Stomach (tissue), 9 donors: ENCODE data around the gene FBXL14. TPM values are rescaled to one million over a fixed set of nuclear protein-coding genes. Genes with fewer than 3 reads are reported as not detected.
A peak's percentile ranks its signal among the peaks of the same experiment; 100 is the strongest.
"Not testable (repeated sequence)": the region's sequence is repeated elsewhere in the genome, so short reads cannot be mapped to it uniquely, and the experiment has no call there.

Source experiments
- DNase-seq, 2 donors: peaks; one replicate each; pipeline versions ENCODE4 v3.0.0 to v3.0.0-alpha.2; 2013 to 2019
- H3K27ac ChIP-seq, 5 donors: fragments of 200-600 bp in 4 of 5; sonication (generic) in 4 of 5; one replicate each; pipeline ENCODE4 v1.5.1; 2013 to 2019; ENCODE audit warnings: mild to moderate bottlenecking in 1 of 5, moderate library complexity in 1 of 5
- H3K27me3 ChIP-seq, 3 donors: fragments of 200-600 bp; sonication (generic); one replicate each; pipeline ENCODE4 v1.5.1; 2017 to 2019; ENCODE audit warnings: mixed run types in 1 of 3
- H3K36me3 ChIP-seq, 4 donors: fragments of 200-600 bp; sonication (generic); 1 replicate in 3 of 4; 2 replicates in 1 of 4; pipeline ENCODE4 v1.5.1; 2016 to 2019
- H3K4me1 ChIP-seq, 4 donors: fragments of 200-600 bp; sonication (generic); one replicate each; pipeline ENCODE4 v1.5.1; 2016 to 2019
- H3K4me3 ChIP-seq, 4 donors: fragments of 200-600 bp; sonication (generic) in 3 of 4; one replicate each; pipeline ENCODE4 v1.5.1; 2016 to 2019; ENCODE audit warnings: mild to moderate bottlenecking in 1 of 4
- H3K9me3 ChIP-seq, 4 donors: fragments of 200-600 bp; sonication (generic); one replicate each; pipeline ENCODE4 v1.5.1; 2016 to 2019
- EP300 ChIP-seq: sonication (generic); formaldehyde crosslinking; IDR thresholded peaks from one replicate; pipeline ENCODE4 v1.6.1; 2017; ENCODE audit warnings: antibody characterized with exemption
- POLR2A ChIP-seq, 4 donors: fragments of 450-650 bp; IDR thresholded peaks; one replicate each; pipeline ENCODE4 v1.6.1; 2016; ENCODE audit warnings: antibody characterized with exemption in 4 of 4, control low read depth in 2 of 4, mild to moderate bottlenecking in 1 of 4, moderate library complexity in 1 of 4
- POLR2AphosphoS5 ChIP-seq, 3 donors: sonication (generic); formaldehyde crosslinking; IDR thresholded peaks; one replicate each; pipeline ENCODE4 v1.6.1; 2016; ENCODE audit warnings: antibody characterized with exemption in 3 of 3
- WGBS, 5 donors: extraction: QIAGEN DNeasy Blood & Tissue Kit in 3 of 5; methylation state at CpG; one replicate each; pipeline versions ENCODE4 v1.1.5 to v1.1.7; 2013 to 2018; 5-methylcytosine and 5-hydroxymethylcytosine counted together
- intact Hi-C: fragments of 100-400 bp; cut with DNase I; formaldehyde crosslinking; loops from one replicate; pipeline ENCODE4 v1.15.1; 2023; ENCODE audit warnings: low total_unique reads
- polyA plus RNA-seq, 3 donors: library from polyadenylated mRNA; stranded (reverse); fragments of 200-250 nt; gene quantifications; one replicate each; pipeline ENCODE4 v1.2.3, GENCODE V29; 2013
- total RNA-seq, 5 donors: library from RNA; depleted of rRNA; stranded (reverse); fragments of >200 nt; gene quantifications; one replicate each; pipeline versions ENCODE4 v1.1.0 to v1.2.3, GENCODE V29; 2014 to 2016
- TF ChIP-seq, protein P1 (sequence below), 7 experiments: fragments of 450-650 bp in 4 of 7; fragments of 200-600 bp in 3 of 7; sonication (generic) in 3 of 7; IDR thresholded peaks; one replicate each; pipeline ENCODE4 v1.5.1; 2016 to 2019; ENCODE audit warnings: antibody characterized with exemption in 7 of 7, control low read depth in 2 of 7, mild to moderate bottlenecking in 1 of 7
- donor health status: healthy with polysubstance abuse.
- donor health status: Bipolar disorder and iron deficiency.
- donor health status: healthy.

Gene FBXL14
- total and polyA plus RNA-seq, 8 donors = 2.6 to 36.2 (median 7.9) TPM; not detected in 1

GRCh38 chr12:1604464-1604863, 10.1 kb upstream of the FBXL14 start:
- no peaks in the 10 kb centered on the region for H3K27me3 ChIP-seq
- H3K4me1 ChIP-seq = peaks cover 15 to 54% (median 37%) of the 10 kb centered on the region in 4 donors
- H3K36me3 ChIP-seq = no peaks in the 10 kb centered on the region
- no peaks in the 10 kb centered on the region for H3K9me3 ChIP-seq
- WGBS, 5 donors = 49 to 63% (median 59%) methylated on average over 3 of the region's 3 CpGs
- no peak overlapping the region for H3K4me3 ChIP-seq
- TF ChIP-seq POLR2A (IDR thresholded peaks at IDR 0.05) = no peak
- TF ChIP-seq EP300 = no peak
- TF ChIP-seq, protein P1, sequence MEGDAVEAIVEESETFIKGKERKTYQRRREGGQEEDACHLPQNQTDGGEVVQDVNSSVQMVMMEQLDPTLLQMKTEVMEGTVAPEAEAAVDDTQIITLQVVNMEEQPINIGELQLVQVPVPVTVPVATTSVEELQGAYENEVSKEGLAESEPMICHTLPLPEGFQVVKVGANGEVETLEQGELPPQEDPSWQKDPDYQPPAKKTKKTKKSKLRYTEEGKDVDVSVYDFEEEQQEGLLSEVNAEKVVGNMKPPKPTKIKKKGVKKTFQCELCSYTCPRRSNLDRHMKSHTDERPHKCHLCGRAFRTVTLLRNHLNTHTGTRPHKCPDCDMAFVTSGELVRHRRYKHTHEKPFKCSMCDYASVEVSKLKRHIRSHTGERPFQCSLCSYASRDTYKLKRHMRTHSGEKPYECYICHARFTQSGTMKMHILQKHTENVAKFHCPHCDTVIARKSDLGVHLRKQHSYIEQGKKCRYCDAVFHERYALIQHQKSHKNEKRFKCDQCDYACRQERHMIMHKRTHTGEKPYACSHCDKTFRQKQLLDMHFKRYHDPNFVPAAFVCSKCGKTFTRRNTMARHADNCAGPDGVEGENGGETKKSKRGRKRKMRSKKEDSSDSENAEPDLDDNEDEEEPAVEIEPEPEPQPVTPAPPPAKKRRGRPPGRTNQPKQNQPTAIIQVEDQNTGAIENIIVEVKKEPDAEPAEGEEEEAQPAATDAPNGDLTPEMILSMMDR (IDR thresholded peaks at IDR 0.05) = no peak
- DNase-seq = no peak
- H3K27ac ChIP-seq = peak overlapping the region in 1 of 5 donors; percentile 92
- intact Hi-C loops = no loop called here

DNA sequence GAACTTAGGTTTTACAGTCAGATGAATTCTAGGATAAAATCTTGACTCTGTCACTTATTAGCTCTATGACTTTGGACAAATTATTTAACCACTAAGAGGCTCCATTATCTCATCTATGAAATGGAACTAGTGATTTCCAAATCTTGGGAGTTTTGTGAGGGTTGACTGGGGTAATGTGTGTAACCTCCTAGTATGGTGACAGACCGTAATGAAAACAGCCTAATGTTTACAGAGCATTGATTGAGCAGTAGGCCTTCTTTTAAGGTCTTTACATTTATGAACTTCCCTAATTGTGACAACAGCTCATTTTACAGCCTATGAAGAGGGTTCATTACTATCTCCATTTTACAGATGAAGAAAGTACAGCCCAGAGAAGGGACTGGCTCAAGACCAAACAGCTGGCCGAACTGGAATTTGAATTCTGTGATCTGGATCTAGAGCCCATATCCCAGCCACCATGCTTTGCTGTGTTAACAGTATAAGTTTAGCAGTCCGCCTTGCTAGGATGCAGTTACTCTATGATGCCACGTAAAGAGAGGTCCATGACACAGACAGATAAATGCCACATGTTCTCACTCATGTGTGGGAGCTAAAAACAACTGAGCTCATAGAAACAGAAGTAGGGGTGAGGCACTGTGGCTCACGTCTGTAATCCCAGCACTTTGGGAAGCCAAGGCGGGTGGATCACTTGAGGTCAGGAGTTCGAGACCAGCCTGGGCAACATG, 9.1 kb upstream of the FBXL14 start:
- WGBS, 5 donors = 81 to 88% (median 86%) methylated on average over 7 of the region's 7 CpGs
- no peak for TF ChIP-seq POLR2AphosphoS5 (IDR thresholded peaks at IDR 0.05)
- TF ChIP-seq POLR2A (IDR thresholded peaks at IDR 0.05) = no peak
- TF ChIP-seq, protein P1 (IDR thresholded peaks at IDR 0.05) = no peak
- no peak for TF ChIP-seq EP300
- Histone ChIP-seq H3K27me3 (no peaks in the 10 kb centered on the region), H3K27ac (no peak overlapping the region), H3K9me3 (no peaks in the 10 kb centered on the region), H3K4me3 (no peak overlapping the region), H3K36me3 (no peaks in the 10 kb centered on the region), H3K4me1 (peaks cover 15 to 45% (median 28%) of the 10 kb centered on the region in 4 donors)
- no peak for DNase-seq
- intact Hi-C loops = no loop called here

- H3K36me3 ChIP-seq, H3K4me3 ChIP-seq, intact Hi-C loops, H3K27me3 ChIP-seq, H3K27ac ChIP-seq, H3K9me3 ChIP-seq, DNase-seq: not testable (repeated sequence)
- WGBS, 5 donors = 72 to 90% (median 83%) methylated on average over 9 of the region's 9 CpGs
- H3K4me1 ChIP-seq = peaks cover 15 to 37% (median 21%) of the 10 kb centered on the region in 4 donors
Observed at GRCh38 chr12:1602706-1603105, 8.3 kb upstream of the FBXL14 start.

- Histone ChIP-seq H3K9me3 (no peaks in the 10 kb centered on the region), H3K4me3 (no peak overlapping the region), H3K4me1 (peaks cover 6 to 21% (median 12%) of the 10 kb centered on the region in 4 donors), H3K36me3 (no peaks in the 10 kb centered on the region), H3K27me3 (no peaks in the 10 kb centered on the region), H3K27ac (no peak overlapping the region)
- WGBS, 5 donors = 94 to 99% (median 97%) methylated on average over 3 of the region's 3 CpGs
- DNase-seq = no peak
- intact Hi-C loops = no loop called here
- TF ChIP-seq, protein P1 (IDR thresholded peaks at IDR 0.05) = no peak
- TF ChIP-seq POLR2AphosphoS5 (IDR thresholded peaks at IDR 0.05) (no peak), POLR2A (IDR thresholded peaks at IDR 0.05) (no peak), EP300 (no peak)
Observed at GRCh38 chr12:1598757-1599156, 4.4 kb upstream of the FBXL14 start.
